Measurements from ENCODE around the gene PRKCB. TPM values are rescaled to one million over a fixed set of nuclear protein-coding genes. Genes with fewer than 3 reads are reported as not detected.

The PRKCB gene
- total and polyA plus RNA-seq, 4 donors = 1.6 to 9.4 (median 4.0) TPM

GRCh38 chr16:23940111-23940510, 104.3 kb downstream of the PRKCB start:
- TF ChIP-seq HNF4A (conservative IDR thresholded peaks at IDR 0.05) (peak; percentile 56 to 64), YY1 (IDR thresholded peaks at IDR 0.05) (no peak)
- H3K4me3 ChIP-seq (ENCODE audit: low read depth in 1 of 3, low read length in 3 of 3) = no peak overlapping the region
- DNase-seq (ENCODE audit: low spot score) = no peak
- no peak overlapping the region for H3K9ac ChIP-seq (ENCODE audit: low read depth in 1 of 2, low read length in 2 of 2)
- H3K9me3 ChIP-seq (ENCODE audit: control insufficient read depth in 4 of 4, low read length in 3 of 4) = no peaks in the 10 kb centered on the region
- no peaks in the 10 kb centered on the region for H3K27me3 ChIP-seq (ENCODE audit: control insufficient read depth in 4 of 4, insufficient read depth in 4 of 4, low read length in 3 of 4)
- H3K36me3 ChIP-seq (ENCODE audit: control insufficient read depth in 4 of 4, insufficient read depth in 3 of 4, low read depth in 1 of 4, low read length in 3 of 4) = no peaks in the 10 kb centered on the region
- no peak overlapping the region for H3K27ac ChIP-seq (ENCODE audit: low read depth in 1 of 2, low read length in 2 of 2)
- peaks cover 0 to 3% (median 0%) of the 10 kb centered on the region in 4 donors for H3K4me1 ChIP-seq (ENCODE audit: control insufficient read depth in 4 of 4, insufficient read depth in 4 of 4, low read length in 3 of 4)

GRCh38 chr16:23941025-23941424, 105.2 kb downstream of the PRKCB start:
- H3K9me3 ChIP-seq (ENCODE audit: control insufficient read depth in 4 of 4, low read length in 3 of 4) = no peaks in the 10 kb centered on the region
- peaks cover 0 to 3% (median 0%) of the 10 kb centered on the region in 4 donors for H3K4me1 ChIP-seq (ENCODE audit: control insufficient read depth in 4 of 4, insufficient read depth in 4 of 4, low read length in 3 of 4)
- TF ChIP-seq FOXA1 (IDR thresholded peaks at IDR 0.05) (no peak), NR2F2 (IDR thresholded peaks at IDR 0.05) (no peak), ZBTB33 (IDR thresholded peaks at IDR 0.05) (no peak), GABPA (IDR thresholded peaks at IDR 0.05 in 1 of 2, conservative IDR thresholded peaks at IDR 0.05 in 1 of 2) (no peak), JUND (IDR thresholded peaks at IDR 0.05) (no peak), EGR1 (IDR thresholded peaks at IDR 0.05; ENCODE audit: low read depth in 2 of 2) (no peak), TAF1 (conservative IDR thresholded peaks at IDR 0.05) (no peak)
- H3K4me3 ChIP-seq (ENCODE audit: low read depth in 1 of 3, low read length in 3 of 3) = no peak overlapping the region
- no peak overlapping the region for H3K27ac ChIP-seq (ENCODE audit: low read depth in 1 of 2, low read length in 2 of 2)
- H3K36me3 ChIP-seq (ENCODE audit: control insufficient read depth in 4 of 4, insufficient read depth in 3 of 4, low read depth in 1 of 4, low read length in 3 of 4) = no peaks in the 10 kb centered on the region
- H3K9ac ChIP-seq (ENCODE audit: low read depth in 1 of 2, low read length in 2 of 2) = no peak overlapping the region
- no peak for DNase-seq (ENCODE audit: low spot score)
- 71% methylated on average over 1 of the region's 1 CpG for WGBS
- no peaks in the 10 kb centered on the region for H3K27me3 ChIP-seq (ENCODE audit: control insufficient read depth in 4 of 4, insufficient read depth in 4 of 4, low read length in 3 of 4)

GRCh38 chr16:23941963-23942564, 106.3 kb downstream of the PRKCB start:
- H3K27ac ChIP-seq (ENCODE audit: low read depth in 1 of 2, low read length in 2 of 2) = no peak overlapping the region
- no peak overlapping the region for H3K9ac ChIP-seq (ENCODE audit: low read depth in 1 of 2, low read length in 2 of 2)

More at GRCh38 chr16:23941963-23942564, 106.3 kb downstream of the PRKCB start:
- TF ChIP-seq RXRA (IDR thresholded peaks at IDR 0.05) = no peak
- no peak for TF ChIP-seq GABPA (IDR thresholded peaks at IDR 0.05 in 1 of 2, conservative IDR thresholded peaks at IDR 0.05 in 1 of 2)
- TF ChIP-seq FOXA2 (IDR thresholded peaks at IDR 0.05) = no peak
- no peak for TF ChIP-seq HNF4G (IDR thresholded peaks at IDR 0.05)
- TF ChIP-seq NR2F2 (IDR thresholded peaks at IDR 0.05) = no peak
- no peak for TF ChIP-seq TAF1 (conservative IDR thresholded peaks at IDR 0.05)
- no peak for TF ChIP-seq MAX (IDR thresholded peaks at IDR 0.05)
- TF ChIP-seq ATF3 (IDR thresholded peaks at IDR 0.05) = no peak
- no peak for TF ChIP-seq CTCF (IDR thresholded peaks at IDR 0.05; ENCODE audit: low read depth, low read length, missing input control)
- TF ChIP-seq EGR1 (IDR thresholded peaks at IDR 0.05; ENCODE audit: low read depth in 2 of 2) = no peak
- TF ChIP-seq JUND (IDR thresholded peaks at IDR 0.05) = no peak
- no peak for TF ChIP-seq HNF4A (conservative IDR thresholded peaks at IDR 0.05)
- TF ChIP-seq REST (IDR thresholded peaks at IDR 0.05) = no peak
- no peak for TF ChIP-seq YY1 (IDR thresholded peaks at IDR 0.05)
- TF ChIP-seq RAD21 (IDR thresholded peaks at IDR 0.05) = no peak
- no peak for TF ChIP-seq ZBTB33 (IDR thresholded peaks at IDR 0.05)
- no peak for TF ChIP-seq FOXA1 (IDR thresholded peaks at IDR 0.05)
- no peaks in the 10 kb centered on the region for H3K27me3 ChIP-seq (ENCODE audit: control insufficient read depth in 4 of 4, insufficient read depth in 4 of 4, low read length in 3 of 4)
- WGBS = 66% methylated on average over 5 of the region's 5 CpGs
- no peaks in the 10 kb centered on the region for H3K9me3 ChIP-seq (ENCODE audit: control insufficient read depth in 4 of 4, low read length in 3 of 4)
- no peak overlapping the region for H3K4me3 ChIP-seq (ENCODE audit: low read depth in 1 of 3, low read length in 3 of 3)
- no peak for DNase-seq (ENCODE audit: low spot score)
- peaks cover 0 to 3% (median 0%) of the 10 kb centered on the region in 4 donors for H3K4me1 ChIP-seq (ENCODE audit: control insufficient read depth in 4 of 4, insufficient read depth in 4 of 4, low read length in 3 of 4)
- no peaks in the 10 kb centered on the region for H3K36me3 ChIP-seq (ENCODE audit: control insufficient read depth in 4 of 4, insufficient read depth in 3 of 4, low read depth in 1 of 4, low read length in 3 of 4)
